PC-9 (cell line): Measurements from ENCODE around the gene HDGFL3. TPM values are rescaled to one million over a fixed set of nuclear protein-coding genes. Genes with fewer than 3 reads are reported as not detected.
"Not testable (repeated sequence)": the region's sequence is repeated elsewhere in the genome, so short reads cannot be mapped to it uniquely, and the experiment has no call there.

ENCODE experiments used
- BruUV-seq: library from RNA; stranded (reverse); fragments of 400-500 nt; replicated peaks from 2 replicates; lab custom pipeline; 2021; lab: Mats Ljungman, UMichigan
- CTCF ChIA-PET: fragments of 300-600 bp; sonication (Branson Sonifier 250); formaldehyde crosslinking; loops from one replicate; lab custom pipeline; 2022; ENCODE audit warnings: antibody characterized with exemption; lab: Charles Lee
- POLR2A ChIA-PET: fragments of 300-600 bp; sonication (Branson Sonifier 250); formaldehyde crosslinking; loops from one replicate; lab custom pipeline; 2022; ENCODE audit warnings: antibody characterized with exemption; ENCODE audit not compliant: unreplicated experiment; lab: Charles Lee
- DNase-seq, 2 experiments: peaks; one replicate each; pipeline versions ENCODE4 v3.0.0 to v3.0.0-alpha.2; 2015 to 2022; ENCODE audit warnings: mixed read lengths in 1 of 2
- H2AFZ ChIP-seq: fragments of 200-600 bp; sonication (generic); 2 replicates; pipeline ENCODE4 v1.8.1; 2017; ENCODE audit warnings: antibody characterized with exemption
- H3F3A ChIP-seq: fragments of 200-600 bp; sonication (generic); 2 replicates; pipeline ENCODE4 v1.8.1; 2017; ENCODE audit warnings: antibody characterized with exemption, mild to moderate bottlenecking, low read depth; ENCODE audit not compliant: insufficient read depth
- H3K27ac ChIP-seq: fragments of 200-600 bp; sonication (generic); 2 replicates; pipeline ENCODE4 v1.6.1; 2016; ENCODE audit warnings: mixed run types
- H3K27me3 ChIP-seq: fragments of 200-600 bp; sonication (generic); 2 replicates; pipeline ENCODE4 v1.6.1; 2016; ENCODE audit warnings: low read depth, mixed run types; ENCODE audit not compliant: insufficient read depth
- H3K36me3 ChIP-seq: fragments of 200-600 bp; sonication (generic); 2 replicates; pipeline ENCODE4 v1.6.1; 2016; ENCODE audit warnings: low read depth, mixed run types
- H3K4me1 ChIP-seq: fragments of 200-600 bp; sonication (generic); replicated peaks from 2 replicates; pipeline ENCODE4 v1.6.1; 2016; ENCODE audit warnings: mixed run types; ENCODE audit not compliant: insufficient read depth
- H3K4me2 ChIP-seq: fragments of 200-600 bp; sonication (generic); 2 replicates; pipeline ENCODE4 v1.6.1; 2017; ENCODE audit warnings: mixed run types
- H3K4me3 ChIP-seq: fragments of 200-600 bp; sonication (generic); 2 replicates; pipeline ENCODE4 v1.6.1; 2016; ENCODE audit warnings: mixed run types
- H3K79me2 ChIP-seq: fragments of 200-600 bp; sonication (generic); 2 replicates; pipeline ENCODE4 v1.6.1; 2017; ENCODE audit warnings: low read depth, mixed run types
- H3K9me2 ChIP-seq: fragments of 200-600 bp; sonication (generic); 2 replicates; pipeline ENCODE4 v1.8.1; 2017; ENCODE audit warnings: mild to moderate bottlenecking; ENCODE audit not compliant: insufficient read depth
- H3K9me3 ChIP-seq: fragments of 200-600 bp; sonication (generic); 2 replicates; pipeline ENCODE4 v1.8.1; 2016; ENCODE audit warnings: low read depth; ENCODE audit not compliant: insufficient read depth
- H4K20me1 ChIP-seq: fragments of 200-600 bp; sonication (generic); 2 replicates; pipeline ENCODE4 v1.8.1; 2017; ENCODE audit not compliant: insufficient read depth
- EZH2 ChIP-seq: fragments of 200-600 bp; sonication (generic); IDR thresholded peaks from 2 replicates; pipeline ENCODE4 v1.8.0; 2017; ENCODE audit warnings: antibody characterized with exemption, low read depth
- intact Hi-C: fragments of 100-400 bp; cut with micrococcal nuclease; formaldehyde crosslinking; loops from one replicate; pipeline ENCODE4 v1.10.0; 2022; ENCODE audit not compliant: unreplicated experiment
- total RNA-seq: library from RNA; stranded (reverse); gene quantifications from 2 replicates; pipeline ENCODE4 v1.2.3, GENCODE V29; 2021
- TF ChIP-seq, protein P1 (sequence below): fragments of 200-600 bp; sonication (generic); conservative IDR thresholded peaks from 2 replicates; pipeline ENCODE4 v1.6.1; 2017; ENCODE audit warnings: mixed run types, antibody characterized with exemption, mild to moderate bottlenecking, moderate library complexity

The HDGFL3 gene
- total RNA-seq, 1 experiment from 2014 or later, result 10.1 TPM

DNA sequence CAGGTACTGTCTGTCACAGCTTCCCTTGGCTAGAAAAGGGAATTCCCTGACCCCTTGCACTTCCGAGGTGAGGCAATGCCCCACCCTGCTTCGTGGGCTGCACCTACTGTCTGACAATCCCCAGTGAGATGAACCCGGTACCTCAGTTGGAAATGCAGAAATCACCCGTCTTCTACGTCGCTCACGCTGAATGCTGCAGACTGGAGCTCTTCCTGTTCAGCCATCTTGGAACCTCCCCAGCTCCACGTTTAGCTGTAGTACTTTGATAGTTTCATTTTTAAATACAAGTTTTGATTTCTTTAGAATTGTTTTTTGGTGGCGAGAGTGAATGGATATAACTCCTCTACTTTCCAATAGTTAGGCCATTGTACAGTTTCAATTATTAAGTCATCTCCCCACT is 17.8 kb upstream of the HDGFL3 start:
- POLR2A ChIA-PET, result no interaction called here

DNA sequence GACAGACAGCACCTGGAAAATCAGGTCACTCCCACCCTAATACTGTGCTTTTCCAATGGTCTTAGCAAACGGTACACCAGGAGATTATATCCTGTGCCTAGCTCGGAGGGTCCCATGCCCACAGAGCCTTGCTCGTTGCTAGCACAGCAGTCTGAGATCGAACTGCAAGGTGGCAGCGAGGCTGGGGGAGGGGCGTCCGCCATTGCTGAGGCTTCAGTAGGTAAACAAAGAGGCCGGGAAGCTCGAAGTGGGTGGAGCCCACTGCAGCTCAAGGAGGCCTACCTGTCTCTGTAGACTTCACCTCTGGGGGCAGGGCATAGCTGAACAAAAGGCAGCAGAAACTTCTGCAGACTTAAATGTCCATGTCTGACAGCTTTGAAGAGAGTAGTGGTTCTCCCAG is 14.2 kb upstream of the HDGFL3 start:
- H3K4me1 ChIP-seq, H3F3A ChIP-seq, DNase-seq, H3K36me3 ChIP-seq, POLR2A ChIA-PET, H3K27me3 ChIP-seq, CTCF ChIA-PET, H3K79me2 ChIP-seq, H3K4me3 ChIP-seq, H3K27ac ChIP-seq, BruUV-seq, H3K9me2 ChIP-seq, H4K20me1 ChIP-seq, intact Hi-C loops, H3K9me3 ChIP-seq: not testable (repeated sequence)
- H3K4me2 ChIP-seq, result peak overlapping the region; percentile 40; the same call in 1 of the 2 replicates
- H2AFZ ChIP-seq, result peak overlapping the region; percentile 13; the same call in 1 of the 2 replicates

More for the DNA sequence above, 17.8 kb upstream of the HDGFL3 start:
- no peaks in the 10 kb centered on the region for H3K9me2 ChIP-seq
- no peaks in the 10 kb centered on the region for H3K79me2 ChIP-seq
- H3K27me3 ChIP-seq, result no peaks in the 10 kb centered on the region
- TF ChIP-seq EZH2, result no peak
- TF ChIP-seq, protein P1, sequence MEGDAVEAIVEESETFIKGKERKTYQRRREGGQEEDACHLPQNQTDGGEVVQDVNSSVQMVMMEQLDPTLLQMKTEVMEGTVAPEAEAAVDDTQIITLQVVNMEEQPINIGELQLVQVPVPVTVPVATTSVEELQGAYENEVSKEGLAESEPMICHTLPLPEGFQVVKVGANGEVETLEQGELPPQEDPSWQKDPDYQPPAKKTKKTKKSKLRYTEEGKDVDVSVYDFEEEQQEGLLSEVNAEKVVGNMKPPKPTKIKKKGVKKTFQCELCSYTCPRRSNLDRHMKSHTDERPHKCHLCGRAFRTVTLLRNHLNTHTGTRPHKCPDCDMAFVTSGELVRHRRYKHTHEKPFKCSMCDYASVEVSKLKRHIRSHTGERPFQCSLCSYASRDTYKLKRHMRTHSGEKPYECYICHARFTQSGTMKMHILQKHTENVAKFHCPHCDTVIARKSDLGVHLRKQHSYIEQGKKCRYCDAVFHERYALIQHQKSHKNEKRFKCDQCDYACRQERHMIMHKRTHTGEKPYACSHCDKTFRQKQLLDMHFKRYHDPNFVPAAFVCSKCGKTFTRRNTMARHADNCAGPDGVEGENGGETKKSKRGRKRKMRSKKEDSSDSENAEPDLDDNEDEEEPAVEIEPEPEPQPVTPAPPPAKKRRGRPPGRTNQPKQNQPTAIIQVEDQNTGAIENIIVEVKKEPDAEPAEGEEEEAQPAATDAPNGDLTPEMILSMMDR, result no peak
- H2AFZ ChIP-seq, result no peak overlapping the region
- no peaks in the 10 kb centered on the region for H3F3A ChIP-seq
- no peaks in the 10 kb centered on the region for H3K9me3 ChIP-seq
- no peak overlapping the region for H3K27ac ChIP-seq
- BruUV-seq, result no TSS peak
- peak overlapping the region; percentile 2; the same call in 1 of the 2 replicates for H3K4me2 ChIP-seq
- intact Hi-C loops, result no loop called here
- no peaks in the 10 kb centered on the region for H3K4me1 ChIP-seq
- no peak overlapping the region for H3K4me3 ChIP-seq
- no peaks in the 10 kb centered on the region for H3K36me3 ChIP-seq
- CTCF ChIA-PET, result no interaction called here
- DNase-seq, result no peak
- no peaks in the 10 kb centered on the region for H4K20me1 ChIP-seq

- Histone ChIP-seq H3K27ac (no peak overlapping the region), H3K9me2 (no peaks in the 10 kb centered on the region), H2AFZ (no peak overlapping the region), H3F3A (no peaks in the 10 kb centered on the region), H3K79me2 (no peaks in the 10 kb centered on the region), H3K4me3 (no peak overlapping the region), H3K4me2 (no peak overlapping the region), H3K9me3 (no peaks in the 10 kb centered on the region), H4K20me1 (no peaks in the 10 kb centered on the region), H3K4me1 (no peaks in the 10 kb centered on the region), H3K36me3 (no peaks in the 10 kb centered on the region), H3K27me3 (no peaks in the 10 kb centered on the region)
- ChIA-PET CTCF (no interaction called here), POLR2A (no interaction called here)
- intact Hi-C loops, result no loop called here
- DNase-seq, result no peak
- BruUV-seq, result no TSS peak
- no peak for TF ChIP-seq EZH2
- TF ChIP-seq, protein P1, result no peak
These were observed 11.4 kb upstream of the HDGFL3 start for GRCh38 chr15:83219026-83219425.

DNA sequence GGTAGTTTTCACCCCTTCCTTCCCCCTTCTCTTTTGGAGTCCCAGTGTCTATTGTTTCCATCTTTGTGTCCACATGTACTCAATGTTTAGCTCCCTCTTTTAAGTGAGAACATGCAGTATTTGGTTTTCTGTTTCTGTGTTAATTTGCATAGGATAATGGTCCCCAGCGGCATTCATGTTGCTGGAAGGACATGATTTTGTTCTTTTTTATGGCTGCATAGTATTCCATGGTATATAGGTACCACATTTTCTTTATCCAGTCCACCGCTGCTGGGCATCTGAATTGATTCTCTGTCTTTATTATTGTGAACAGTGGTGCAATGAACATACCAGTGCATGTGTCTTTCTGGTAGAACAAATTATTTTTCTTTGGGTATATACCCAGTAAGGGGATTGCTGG is 7.7 kb upstream of the HDGFL3 start:
- no peaks in the 10 kb centered on the region for H3K9me2 ChIP-seq
- H2AFZ ChIP-seq, result no peak overlapping the region
- ChIA-PET CTCF (no interaction called here), POLR2A (no interaction called here)
- H3K79me2 ChIP-seq, result no peaks in the 10 kb centered on the region
- H3K4me2 ChIP-seq, result no peak overlapping the region
- no peak overlapping the region for H3K4me3 ChIP-seq
- no peaks in the 10 kb centered on the region; the same call in 1 of the 2 replicates for H3F3A ChIP-seq
- no peak overlapping the region for H3K27ac ChIP-seq
- TF ChIP-seq, protein P1, result no peak
- no peak for TF ChIP-seq EZH2
- no peak for DNase-seq
- no peaks in the 10 kb centered on the region for H4K20me1 ChIP-seq
- H3K4me1 ChIP-seq, result peaks cover 4% of the 10 kb centered on the region; the same call in 1 of the 2 replicates
- H3K36me3 ChIP-seq, result no peaks in the 10 kb centered on the region
- BruUV-seq, result no TSS peak
- no peaks in the 10 kb centered on the region for H3K27me3 ChIP-seq
- intact Hi-C loops, result no loop called here
- H3K9me3 ChIP-seq, result no peaks in the 10 kb centered on the region
